ENCODE results near the gene TTC33. TPM values are rescaled to one million over a fixed set of nuclear protein-coding genes. Genes with fewer than 3 reads are reported as not detected.

Gene TTC33
- total RNA-seq, 4 donors from 2014 or later, result 11.3 to 19.0 (median 14.9) TPM

DNA sequence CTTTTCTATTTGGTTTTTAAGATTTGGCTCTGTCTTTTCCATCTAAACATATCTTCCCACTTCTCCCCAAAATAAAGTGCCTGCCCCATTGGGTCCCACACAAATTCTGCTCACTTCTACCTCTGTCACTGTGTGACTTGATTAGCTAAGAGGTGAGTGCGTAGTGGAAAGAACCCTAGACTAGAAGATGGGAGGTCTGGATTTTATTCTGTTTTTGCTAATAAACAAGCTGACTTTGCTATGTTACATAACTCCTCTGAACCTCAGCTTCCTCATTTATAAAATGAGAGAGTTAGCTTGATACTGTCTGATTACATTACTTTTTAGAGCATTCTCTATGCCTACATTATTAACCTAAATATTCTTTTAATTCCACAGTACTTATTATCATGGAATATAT, 127.4 kb downstream of the TTC33 start:
- Histone ChIP-seq H3K27ac (no peak overlapping the region), H3K4me1 (peaks cover 0 to 5% (median 0%) of the 10 kb centered on the region in 4 donors)
- TF ChIP-seq POLR2A (IDR thresholded peaks at IDR 0.05), result no peak
- TF ChIP-seq, protein P1, sequence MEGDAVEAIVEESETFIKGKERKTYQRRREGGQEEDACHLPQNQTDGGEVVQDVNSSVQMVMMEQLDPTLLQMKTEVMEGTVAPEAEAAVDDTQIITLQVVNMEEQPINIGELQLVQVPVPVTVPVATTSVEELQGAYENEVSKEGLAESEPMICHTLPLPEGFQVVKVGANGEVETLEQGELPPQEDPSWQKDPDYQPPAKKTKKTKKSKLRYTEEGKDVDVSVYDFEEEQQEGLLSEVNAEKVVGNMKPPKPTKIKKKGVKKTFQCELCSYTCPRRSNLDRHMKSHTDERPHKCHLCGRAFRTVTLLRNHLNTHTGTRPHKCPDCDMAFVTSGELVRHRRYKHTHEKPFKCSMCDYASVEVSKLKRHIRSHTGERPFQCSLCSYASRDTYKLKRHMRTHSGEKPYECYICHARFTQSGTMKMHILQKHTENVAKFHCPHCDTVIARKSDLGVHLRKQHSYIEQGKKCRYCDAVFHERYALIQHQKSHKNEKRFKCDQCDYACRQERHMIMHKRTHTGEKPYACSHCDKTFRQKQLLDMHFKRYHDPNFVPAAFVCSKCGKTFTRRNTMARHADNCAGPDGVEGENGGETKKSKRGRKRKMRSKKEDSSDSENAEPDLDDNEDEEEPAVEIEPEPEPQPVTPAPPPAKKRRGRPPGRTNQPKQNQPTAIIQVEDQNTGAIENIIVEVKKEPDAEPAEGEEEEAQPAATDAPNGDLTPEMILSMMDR (IDR thresholded peaks at IDR 0.05), result no peak

DNA sequence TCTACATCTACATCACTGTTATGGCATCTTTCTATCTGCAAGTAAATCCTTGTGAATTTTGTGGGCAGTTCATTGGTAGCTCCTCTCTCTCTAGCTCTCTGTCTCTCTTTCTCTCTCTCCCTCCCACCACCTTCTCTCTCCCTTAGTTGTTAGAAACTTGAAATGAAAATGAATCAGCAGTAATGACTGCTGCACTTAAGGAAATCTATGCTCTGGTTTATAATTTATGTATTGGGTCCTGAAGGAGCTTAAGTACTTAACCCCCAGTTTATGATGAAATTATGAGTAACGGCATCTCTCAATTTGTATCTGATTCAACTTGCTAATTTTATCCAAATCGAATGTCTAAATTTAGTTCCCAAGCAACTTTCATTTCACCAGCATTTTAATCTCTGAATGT, 128.1 kb downstream of the TTC33 start:
- Histone ChIP-seq H3K4me1 (peaks cover 0 to 12% (median 0%) of the 10 kb centered on the region in 4 donors), H3K27me3 (no peaks in the 10 kb centered on the region), H3K4me3 (no peak overlapping the region), H3K9me3 (no peaks in the 10 kb centered on the region), H3K36me3 (no peaks in the 10 kb centered on the region), H3K27ac (no peak overlapping the region)
- DNase-seq, result no peak
- TF ChIP-seq, protein P1 (IDR thresholded peaks at IDR 0.05), result no peak
- no peak for TF ChIP-seq POLR2A (IDR thresholded peaks at IDR 0.05)

More for the DNA sequence above, 127.4 kb downstream of the TTC33 start:
- Histone ChIP-seq H3K36me3 (no peaks in the 10 kb centered on the region), H3K9me3 (no peaks in the 10 kb centered on the region), H3K4me3 (no peak overlapping the region), H3K27me3 (no peaks in the 10 kb centered on the region)
- no peak for DNase-seq

DNA sequence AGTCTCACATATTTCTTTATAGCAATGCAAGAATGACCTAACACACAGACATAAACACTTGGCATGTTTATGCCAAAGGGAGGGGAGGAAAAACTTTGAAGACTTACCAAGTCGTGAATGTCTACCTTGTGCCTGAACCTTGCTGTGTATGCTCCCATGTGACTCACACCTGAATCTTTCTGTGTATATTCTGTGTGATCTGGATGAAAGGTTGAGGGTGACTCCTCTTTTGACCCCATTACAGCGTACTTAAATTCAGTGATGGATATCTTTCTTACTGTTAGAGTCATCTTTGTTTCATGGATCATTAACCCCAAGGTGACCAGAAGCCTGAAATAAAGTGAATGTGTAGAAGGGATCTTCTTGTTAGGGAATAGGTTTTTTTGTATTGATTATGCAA, 129.0 kb downstream of the TTC33 start:
- TF ChIP-seq, protein P1 (IDR thresholded peaks at IDR 0.05), result no peak
- TF ChIP-seq POLR2A (IDR thresholded peaks at IDR 0.05), result no peak
- Histone ChIP-seq H3K36me3 (no peaks in the 10 kb centered on the region), H3K9me3 (no peaks in the 10 kb centered on the region), H3K4me3 (no peak overlapping the region), H3K4me1 (peaks cover 0 to 17% (median 0%) of the 10 kb centered on the region in 4 donors), H3K27me3 (no peaks in the 10 kb centered on the region), H3K27ac (no peak overlapping the region)
- no peak for DNase-seq

DNA sequence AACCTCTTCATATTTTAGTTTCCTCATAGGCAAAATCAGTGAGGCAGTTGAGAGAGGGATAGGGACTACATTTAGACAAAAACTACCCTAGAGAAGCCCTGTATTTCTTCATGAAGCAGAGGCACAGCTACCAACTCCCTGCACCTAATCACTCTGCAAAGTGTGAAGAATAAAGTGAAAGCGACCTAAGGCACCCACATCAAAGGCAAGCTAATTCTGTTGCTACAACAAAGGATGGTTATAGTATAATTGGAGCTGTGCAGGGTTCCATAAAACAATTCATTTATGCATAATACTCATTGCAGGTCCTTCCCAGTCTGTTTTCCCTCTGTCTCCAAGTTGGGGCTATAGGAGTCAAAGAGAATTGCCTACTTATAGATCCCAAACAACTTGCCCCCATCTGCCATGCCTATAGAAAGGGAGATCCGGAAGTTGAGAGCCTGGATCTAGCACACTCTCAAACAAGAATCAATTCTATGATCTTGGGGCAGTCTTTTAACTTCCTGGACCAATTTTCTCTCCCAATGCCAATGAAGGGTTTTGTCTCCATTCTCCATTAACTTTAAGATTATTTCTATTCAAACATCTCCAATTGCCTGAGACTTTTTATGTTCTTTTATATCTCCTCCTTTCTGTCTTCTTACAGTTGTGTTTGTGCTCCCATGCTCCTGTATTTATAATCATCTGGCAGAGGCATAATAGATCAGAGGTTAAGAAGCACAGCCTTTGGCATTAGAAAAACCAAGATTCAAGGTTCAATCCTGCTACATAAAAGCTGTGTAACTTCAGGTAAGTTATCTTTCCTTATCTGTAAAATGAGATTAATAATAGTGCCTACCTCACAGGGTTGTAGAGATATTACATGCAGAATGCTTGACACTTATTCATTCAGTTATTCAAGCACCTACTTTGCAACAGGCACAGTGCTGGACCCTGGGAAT, 132.0 kb downstream of the TTC33 start:
- Histone ChIP-seq H3K27ac (peak overlapping the region in 2 of 4 donors; percentile 25 to 36), H3K27me3 (no peaks in the 10 kb centered on the region)
- DNase-seq, result no peak

DNA sequence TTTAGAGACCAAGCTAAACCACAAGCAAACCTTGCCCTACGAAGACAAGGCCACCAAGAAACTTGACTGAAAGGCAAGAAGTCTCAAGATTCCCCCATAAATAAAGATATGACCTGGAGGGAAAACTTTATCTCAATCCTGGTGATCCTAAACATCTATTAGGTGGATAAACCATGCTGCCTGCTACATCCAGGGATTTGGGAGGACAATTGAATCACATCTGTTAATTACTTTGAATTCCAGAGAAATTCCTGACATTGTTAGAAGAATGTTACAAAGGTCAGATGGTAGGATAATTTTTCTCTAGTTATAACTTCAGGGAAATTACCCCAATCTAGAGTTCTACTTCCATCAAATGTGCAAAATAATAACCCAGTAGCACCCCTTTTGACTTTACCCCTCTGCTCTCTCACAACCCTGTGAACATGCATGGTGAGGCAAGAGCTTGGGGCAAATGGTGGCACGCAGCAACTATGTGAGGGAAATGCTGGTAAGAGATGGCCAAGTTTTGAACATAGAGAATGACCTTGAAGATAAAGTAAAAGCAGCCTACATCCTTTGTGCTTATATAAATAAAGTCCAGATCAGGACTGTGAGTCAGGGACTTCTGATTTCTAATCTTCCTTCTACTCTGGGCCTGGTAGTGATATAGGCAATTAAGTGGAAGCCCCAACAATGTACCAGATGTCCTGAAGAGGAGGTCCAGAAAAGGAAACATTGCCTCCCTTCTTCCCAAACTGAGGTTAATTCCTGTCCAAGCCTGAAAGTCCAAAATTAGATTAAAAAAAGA, 133.1 kb downstream of the TTC33 start:
- Histone ChIP-seq H3K27ac (peak overlapping the region in 1 of 4 donors; percentile 36), H3K36me3 (no peaks in the 10 kb centered on the region), H3K9me3 (no peaks in the 10 kb centered on the region), H3K4me1 (peaks cover 0 to 17% (median 0%) of the 10 kb centered on the region in 4 donors), H3K27me3 (no peaks in the 10 kb centered on the region), H3K4me3 (no peak overlapping the region)
- no peak for TF ChIP-seq POLR2A (IDR thresholded peaks at IDR 0.05)
- TF ChIP-seq, protein P1 (IDR thresholded peaks at IDR 0.05), result no peak
- DNase-seq, result no peak

More for the DNA sequence above, 132.0 kb downstream of the TTC33 start:
- Histone ChIP-seq H3K36me3 (no peaks in the 10 kb centered on the region), H3K4me3 (no peak overlapping the region), H3K9me3 (no peaks in the 10 kb centered on the region), H3K4me1 (peaks cover 0 to 17% (median 0%) of the 10 kb centered on the region in 4 donors)
- no peak for TF ChIP-seq POLR2A (IDR thresholded peaks at IDR 0.05)
- TF ChIP-seq, protein P1 (IDR thresholded peaks at IDR 0.05), result peak in 1 of 6 experiments; percentile 6

All from Peyer's patch (tissue), 4 donors.